IPS DF 6.9 (cell line): Measurements from ENCODE around the gene LURAP1L.

Experiments
- DNase-seq: peaks from one replicate; pipeline ENCODE4 v3.0.0-alpha.2; 2013; ENCODE audit warnings: low read depth, low spot score
- H3K27ac ChIP-seq: one replicate; pipeline ENCODE4 v1.5.1; 2013; ENCODE audit warnings: low read length, control low read depth
- H3K27me3 ChIP-seq: 2 replicates; pipeline ENCODE4 v1.6.1; 2013; ENCODE audit warnings: mild to moderate bottlenecking, low read length; ENCODE audit not compliant: control insufficient read depth, insufficient read depth
- H3K36me3 ChIP-seq: 2 replicates; pipeline ENCODE4 v1.6.1; 2013; ENCODE audit warnings: low read length; ENCODE audit not compliant: control insufficient read depth, insufficient read depth
- H3K4me1 ChIP-seq: 2 replicates; pipeline ENCODE4 v1.6.1; 2013; ENCODE audit warnings: low read length; ENCODE audit not compliant: control insufficient read depth, insufficient read depth
- H3K4me3 ChIP-seq: 2 replicates; pipeline ENCODE4 v1.5.1; 2013; ENCODE audit warnings: mild to moderate bottlenecking, low read length
- H3K9me3 ChIP-seq: 2 replicates; pipeline ENCODE4 v1.6.1; 2013; ENCODE audit warnings: low read length, inconsistent platforms; ENCODE audit not compliant: control insufficient read depth, insufficient read depth
- whole genome bisulfite sequencing: extraction: QIAGEN DNeasy Blood & Tissue Kit; methylation state at CpG from one replicate; pipeline ENCODE4 v1.1.7; 2013; ENCODE audit warnings: mixed read lengths, missing lambda C conversion rate; ENCODE audit not compliant: insufficient read length, insufficient coverage; 5-methylcytosine and 5-hydroxymethylcytosine counted together

The LURAP1L gene

GRCh38 chr9:12822111-12822510, 47.3 kb downstream of the LURAP1L start:
- no peaks in the 10 kb centered on the region for H3K27me3 ChIP-seq
- no CpG with 5 or more reads among the region's 2 CpGs for WGBS
- H3K9me3 ChIP-seq = no peaks in the 10 kb centered on the region
- H3K4me1 ChIP-seq = no peaks in the 10 kb centered on the region
- no peak overlapping the region for H3K4me3 ChIP-seq
- H3K36me3 ChIP-seq = no peaks in the 10 kb centered on the region
- no peak for DNase-seq
- no peak overlapping the region for H3K27ac ChIP-seq

GRCh38 chr9:12826924-12827565, 52.2 kb downstream of the LURAP1L start:
- Histone ChIP-seq H3K9me3 (no peaks in the 10 kb centered on the region), H3K27ac (no peak overlapping the region), H3K27me3 (no peaks in the 10 kb centered on the region), H3K36me3 (no peaks in the 10 kb centered on the region), H3K4me1 (no peaks in the 10 kb centered on the region), H3K4me3 (no peak overlapping the region)
- WGBS = no CpG with 5 or more reads among the region's 3 CpGs
- DNase-seq = no peak

GRCh38 chr9:12833701-12834100, 58.9 kb downstream of the LURAP1L start:
- no peaks in the 10 kb centered on the region for H3K36me3 ChIP-seq
- no peaks in the 10 kb centered on the region for H3K9me3 ChIP-seq
- DNase-seq = no peak
- H3K4me3 ChIP-seq = no peak overlapping the region
- no peak overlapping the region for H3K27ac ChIP-seq
- H3K27me3 ChIP-seq = no peaks in the 10 kb centered on the region
- no peaks in the 10 kb centered on the region for H3K4me1 ChIP-seq
- WGBS = 100% methylated on average over 1 of the region's 1 CpG

GRCh38 chr9:12838546-12838945, 63.7 kb downstream of the LURAP1L start:
- DNase-seq = no peak
- Histone ChIP-seq H3K9me3 (no peaks in the 10 kb centered on the region), H3K27me3 (no peaks in the 10 kb centered on the region), H3K4me3 (no peak overlapping the region), H3K4me1 (no peaks in the 10 kb centered on the region), H3K36me3 (no peaks in the 10 kb centered on the region), H3K27ac (no peak overlapping the region)

GRCh38 chr9:12843735-12844134, 68.9 kb downstream of the LURAP1L start:
- no peak overlapping the region for H3K4me3 ChIP-seq
- no peak for DNase-seq
- no CpG with 5 or more reads among the region's 4 CpGs for WGBS

GRCh38 chr9:12846035-12846434, 71.2 kb downstream of the LURAP1L start:
- H3K4me3 ChIP-seq = no peak overlapping the region
- no peaks in the 10 kb centered on the region for H3K4me1 ChIP-seq
- no peaks in the 10 kb centered on the region for H3K27me3 ChIP-seq
- no peak overlapping the region for H3K27ac ChIP-seq
- WGBS = no CpG with 5 or more reads among the region's 5 CpGs
- no peak for DNase-seq
- H3K9me3 ChIP-seq = no peaks in the 10 kb centered on the region
- H3K36me3 ChIP-seq = no peaks in the 10 kb centered on the region

More at GRCh38 chr9:12843735-12844134, 68.9 kb downstream of the LURAP1L start:
- Histone ChIP-seq H3K4me1 (no peaks in the 10 kb centered on the region), H3K36me3 (no peaks in the 10 kb centered on the region), H3K27me3 (no peaks in the 10 kb centered on the region), H3K9me3 (no peaks in the 10 kb centered on the region), H3K27ac (no peak overlapping the region)

- H3K4me1 ChIP-seq = no peaks in the 10 kb centered on the region
- DNase-seq = no peak
- H3K36me3 ChIP-seq = no peaks in the 10 kb centered on the region
- H3K27me3 ChIP-seq = no peaks in the 10 kb centered on the region
- H3K4me3 ChIP-seq = no peak overlapping the region
- H3K27ac ChIP-seq = no peak overlapping the region
- no peaks in the 10 kb centered on the region for H3K9me3 ChIP-seq
These were observed 72.7 kb downstream of the LURAP1L start for GRCh38 chr9:12847561-12847960.

GRCh38 chr9:12849486-12850003, 74.7 kb downstream of the LURAP1L start:
- Histone ChIP-seq H3K27me3 (no peaks in the 10 kb centered on the region), H3K4me3 (no peak overlapping the region), H3K36me3 (no peaks in the 10 kb centered on the region), H3K4me1 (no peaks in the 10 kb centered on the region), H3K9me3 (no peaks in the 10 kb centered on the region), H3K27ac (no peak overlapping the region)
- DNase-seq = no peak
- WGBS = no CpG with 5 or more reads among the region's 1 CpG

- no peaks in the 10 kb centered on the region for H3K36me3 ChIP-seq
- H3K4me3 ChIP-seq = no peak overlapping the region
- DNase-seq = no peak
- H3K27ac ChIP-seq = no peak overlapping the region
- no peaks in the 10 kb centered on the region for H3K27me3 ChIP-seq
- WGBS = no CpG with 5 or more reads among the region's 6 CpGs
- H3K4me1 ChIP-seq = no peaks in the 10 kb centered on the region
- H3K9me3 ChIP-seq = no peaks in the 10 kb centered on the region
These were observed 76.7 kb downstream of the LURAP1L start for GRCh38 chr9:12851341-12852090.

GRCh38 chr9:12853051-12853450, 78.2 kb downstream of the LURAP1L start:
- Histone ChIP-seq H3K27me3 (no peaks in the 10 kb centered on the region), H3K4me1 (no peaks in the 10 kb centered on the region), H3K9me3 (no peaks in the 10 kb centered on the region), H3K4me3 (no peak overlapping the region), H3K36me3 (no peaks in the 10 kb centered on the region), H3K27ac (no peak overlapping the region)
- no CpG with 5 or more reads among the region's 4 CpGs for WGBS
- DNase-seq = no peak

- WGBS = no CpG with 5 or more reads among the region's 2 CpGs
- DNase-seq = no peak
These were observed 79.4 kb downstream of the LURAP1L start for GRCh38 chr9:12854221-12854620.

More at GRCh38 chr9:12854221-12854620, 79.4 kb downstream of the LURAP1L start:
- H3K36me3 ChIP-seq = no peaks in the 10 kb centered on the region
- no peaks in the 10 kb centered on the region for H3K4me1 ChIP-seq
- no peak overlapping the region for H3K27ac ChIP-seq
- H3K9me3 ChIP-seq = no peaks in the 10 kb centered on the region
- H3K27me3 ChIP-seq = no peaks in the 10 kb centered on the region
- H3K4me3 ChIP-seq = no peak overlapping the region
